ENCODE data around the gene MMS22L. TPM values are rescaled to one million over a fixed set of nuclear protein-coding genes. Genes with fewer than 3 reads are reported as not detected.

MMS22L gene
- total and polyA plus RNA-seq, 7 donors: 0.60 to 9.7 (median 5.4) TPM

- H3K4me1 ChIP-seq: no peaks in the 10 kb centered on the region
- WGBS, 2 donors: 88 to 89% methylated on average over 4 of the region's 4 CpGs
- TF ChIP-seq EP300 (IDR thresholded peaks at IDR 0.05) (no peak), POLR2A (IDR thresholded peaks at IDR 0.05) (no peak), POLR2AphosphoS5 (IDR thresholded peaks at IDR 0.05) (no peak)
- TF ChIP-seq, protein P1, sequence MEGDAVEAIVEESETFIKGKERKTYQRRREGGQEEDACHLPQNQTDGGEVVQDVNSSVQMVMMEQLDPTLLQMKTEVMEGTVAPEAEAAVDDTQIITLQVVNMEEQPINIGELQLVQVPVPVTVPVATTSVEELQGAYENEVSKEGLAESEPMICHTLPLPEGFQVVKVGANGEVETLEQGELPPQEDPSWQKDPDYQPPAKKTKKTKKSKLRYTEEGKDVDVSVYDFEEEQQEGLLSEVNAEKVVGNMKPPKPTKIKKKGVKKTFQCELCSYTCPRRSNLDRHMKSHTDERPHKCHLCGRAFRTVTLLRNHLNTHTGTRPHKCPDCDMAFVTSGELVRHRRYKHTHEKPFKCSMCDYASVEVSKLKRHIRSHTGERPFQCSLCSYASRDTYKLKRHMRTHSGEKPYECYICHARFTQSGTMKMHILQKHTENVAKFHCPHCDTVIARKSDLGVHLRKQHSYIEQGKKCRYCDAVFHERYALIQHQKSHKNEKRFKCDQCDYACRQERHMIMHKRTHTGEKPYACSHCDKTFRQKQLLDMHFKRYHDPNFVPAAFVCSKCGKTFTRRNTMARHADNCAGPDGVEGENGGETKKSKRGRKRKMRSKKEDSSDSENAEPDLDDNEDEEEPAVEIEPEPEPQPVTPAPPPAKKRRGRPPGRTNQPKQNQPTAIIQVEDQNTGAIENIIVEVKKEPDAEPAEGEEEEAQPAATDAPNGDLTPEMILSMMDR (IDR thresholded peaks at IDR 0.05): no peak
- no peak for DNase-seq
- H3K9me3 ChIP-seq: peaks cover 0 to 3% (median 0%) of the 10 kb centered on the region in 4 donors
- intact Hi-C loops (cut with DNase I): no loop called here
- H3K36me3 ChIP-seq: no peaks in the 10 kb centered on the region
- H3K27me3 ChIP-seq: no peaks in the 10 kb centered on the region
- H3K4me3 ChIP-seq: no peak overlapping the region
- no peak overlapping the region for H3K27ac ChIP-seq
Observed at GRCh38 chr6:97291896-97292295, 8.9 kb upstream of the MMS22L start.

DNA sequence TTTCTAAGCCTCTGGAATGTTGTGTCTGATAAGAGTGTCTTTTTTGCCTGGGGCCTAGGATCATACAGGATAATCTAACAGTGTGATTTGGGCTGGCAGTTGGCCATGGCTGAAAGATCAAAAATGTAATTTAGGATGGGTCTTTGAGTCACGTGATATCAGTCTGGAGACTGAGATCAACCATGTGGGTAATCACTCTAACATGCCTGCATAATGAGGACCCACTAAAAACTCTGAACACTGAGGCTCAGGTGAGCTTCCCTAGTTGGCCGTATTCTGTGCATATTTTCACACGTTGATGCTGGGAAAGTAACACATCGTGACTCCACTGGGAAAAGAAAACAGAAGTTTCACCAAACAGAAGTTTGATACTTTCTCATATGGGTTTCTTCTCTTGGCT lies 6.3 kb upstream of the MMS22L start:
- intact Hi-C loops (cut with DNase I): loop anchor here (10.0 kb wide), 2 partner anchors 395 to 1715 kb away; partner anchors contain the start of genes MANEA and NDUFAF4
- H3K27me3 ChIP-seq: no peaks in the 10 kb centered on the region
- no peak for DNase-seq
- WGBS, 2 donors: 93 to 94% methylated on average over 4 of the region's 4 CpGs
- H3K27ac ChIP-seq: no peak overlapping the region
- no peaks in the 10 kb centered on the region for H3K36me3 ChIP-seq
- H3K4me1 ChIP-seq: no peaks in the 10 kb centered on the region
- TF ChIP-seq, protein P1 (IDR thresholded peaks at IDR 0.05): no peak
- TF ChIP-seq POLR2AphosphoS5 (IDR thresholded peaks at IDR 0.05) (no peak), POLR2A (IDR thresholded peaks at IDR 0.05) (no peak), EP300 (IDR thresholded peaks at IDR 0.05) (no peak)
- peaks cover 0 to 3% (median 0%) of the 10 kb centered on the region in 4 donors for H3K9me3 ChIP-seq
- no peak overlapping the region for H3K4me3 ChIP-seq

DNA sequence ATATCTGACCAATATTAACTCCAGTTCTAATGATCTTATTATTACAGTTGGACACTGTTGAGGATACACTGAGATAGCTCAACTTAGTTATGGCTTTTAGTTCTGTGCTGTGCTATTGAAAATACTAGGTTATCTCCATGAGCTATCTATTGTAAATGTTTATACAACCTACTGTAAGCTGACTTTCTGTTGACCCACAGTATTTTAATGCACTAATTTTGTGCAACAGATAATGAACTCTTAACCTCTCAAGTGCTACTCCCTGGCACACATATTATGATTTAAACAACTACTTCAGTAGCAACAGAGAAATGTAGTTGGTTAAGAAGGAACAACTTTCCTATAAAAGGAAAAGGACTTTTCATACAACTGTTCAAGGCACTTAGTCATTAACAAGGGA lies 5.2 kb upstream of the MMS22L start:
- Histone ChIP-seq H3K4me1 (peaks cover 0 to 5% (median 0%) of the 10 kb centered on the region in 4 donors), H3K36me3 (no peaks in the 10 kb centered on the region), H3K9me3 (peaks cover 0 to 3% (median 0%) of the 10 kb centered on the region in 4 donors), H3K4me3 (no peak overlapping the region), H3K27me3 (no peaks in the 10 kb centered on the region), H3K27ac (no peak overlapping the region)
- TF ChIP-seq, protein P1 (IDR thresholded peaks at IDR 0.05): no peak
- TF ChIP-seq POLR2A (IDR thresholded peaks at IDR 0.05) (no peak), EP300 (IDR thresholded peaks at IDR 0.05) (no peak), POLR2AphosphoS5 (IDR thresholded peaks at IDR 0.05) (no peak)
- DNase-seq: no peak
- intact Hi-C loops (cut with DNase I): loop anchor here (10.0 kb wide), 2 partner anchors 393 to 1713 kb away; partner anchors contain the start of genes MANEA and NDUFAF4

DNA sequence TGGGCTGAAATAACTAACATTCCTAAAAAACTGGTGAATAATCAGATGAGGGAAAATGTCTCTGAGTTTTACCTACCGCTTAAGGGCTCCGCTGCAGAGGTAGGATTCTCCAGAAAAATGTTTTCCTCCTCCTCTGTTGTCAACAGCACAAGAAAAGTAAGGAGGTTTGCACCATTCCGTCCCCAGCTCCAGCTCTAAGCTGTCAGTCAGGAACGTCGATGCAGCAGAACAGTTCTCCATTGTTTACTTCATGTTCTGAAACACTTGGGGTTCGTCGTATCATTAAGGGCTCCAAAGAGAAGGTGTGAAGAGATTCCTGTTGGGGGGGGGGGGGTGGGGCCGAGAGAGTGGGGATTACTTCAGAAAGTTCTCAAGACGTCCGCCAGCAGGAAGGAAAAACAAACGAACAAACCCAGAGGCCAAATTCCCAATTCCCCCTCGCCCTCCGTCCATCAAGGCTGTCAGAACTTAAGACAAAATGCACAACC lies 734 bp downstream of the MMS22L start:
- 1 to 4% methylated on average over 13 of the region's 13 CpGs for WGBS, 2 donors
- intact Hi-C loops (cut with DNase I): loop anchor here (10.0 kb wide), 2 partner anchors 387 to 1707 kb away; partner anchors contain the start of genes MANEA and NDUFAF4

More for the DNA sequence above, 734 bp downstream of the MMS22L start:
- Histone ChIP-seq H3K4me1 (peaks cover 0 to 17% (median 10%) of the 10 kb centered on the region in 4 donors), H3K27me3 (no peaks in the 10 kb centered on the region), H3K9me3 (no peaks in the 10 kb centered on the region), H3K4me3 (peak overlapping the region; percentile 82 to 98 (median 90)), H3K27ac (peak overlapping the region; percentile 71 to 83 (median 78)), H3K36me3 (no peaks in the 10 kb centered on the region)
- TF ChIP-seq POLR2A (IDR thresholded peaks at IDR 0.05) (no peak), EP300 (IDR thresholded peaks at IDR 0.05) (no peak), POLR2AphosphoS5 (IDR thresholded peaks at IDR 0.05) (no peak)
- TF ChIP-seq, protein P1 (IDR thresholded peaks at IDR 0.05): no peak
- DNase-seq: no peak
